ENCODE data around the gene MAB21L2. TPM values are rescaled to one million over a fixed set of nuclear protein-coding genes. Genes with fewer than 3 reads are reported as not detected.
A peak's percentile ranks its signal among the peaks of the same experiment; 100 is the strongest.

MAB21L2 gene
- total RNA-seq, 1 experiment from 2014 or later, result not detected

DNA sequence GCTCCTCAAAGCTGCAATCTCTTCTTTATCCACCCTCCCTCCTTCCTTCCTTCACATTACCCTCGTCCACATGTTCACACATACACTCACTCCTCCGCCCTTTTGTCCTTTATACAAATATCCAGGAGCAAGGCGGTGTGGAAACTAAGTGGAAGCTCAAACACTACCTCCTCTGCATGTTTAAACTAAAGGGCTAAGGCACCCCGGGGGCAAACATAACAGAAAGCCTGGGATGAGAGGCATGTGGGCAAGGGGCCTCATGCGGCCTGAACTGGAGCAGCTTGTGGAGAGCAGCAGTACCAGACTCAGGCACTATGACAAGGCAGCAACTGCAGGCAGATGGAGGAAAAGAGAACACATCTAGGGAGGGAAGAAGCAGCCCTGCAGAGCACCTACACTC is 9.5 kb downstream of the MAB21L2 start:
- Histone ChIP-seq H3K4me2 (ENCODE audit: insufficient read depth, insufficient read length, low read length) (peak overlapping the region; percentile 17), H3K4ac (ENCODE audit: low read depth, low read length) (no peak overlapping the region), H3K9ac (ENCODE audit: extremely low read depth, insufficient read length, low read length) (no peak overlapping the region), H4K5ac (ENCODE audit: insufficient read length, low read depth, low read length) (no peak overlapping the region), H4K20me1 (ENCODE audit: control insufficient read depth, insufficient read depth, insufficient read length) (no peaks in the 10 kb centered on the region), H3K14ac (ENCODE audit: insufficient read depth, low read length) (no peak overlapping the region), H3K79me1 (ENCODE audit: insufficient read depth, low read depth, low read length, poor library complexity, severe bottlenecking) (no peaks in the 10 kb centered on the region), H3K23me2 (ENCODE audit: insufficient read length, low read depth, low read length, poor library complexity, severe bottlenecking) (no peaks in the 10 kb centered on the region), H2AK5ac (ENCODE audit: insufficient read length, low read length) (no peak overlapping the region), H3K27ac (ENCODE audit: insufficient read length, low read depth, low read length) (no peak overlapping the region), H4K91ac (ENCODE audit: insufficient read length, low read depth, low read length) (no peak overlapping the region), H3K56ac (ENCODE audit: insufficient read length, low read depth, low read length) (no peak overlapping the region), H2AFZ (ENCODE audit: low read length) (no peak overlapping the region), H2BK20ac (ENCODE audit: low read depth, low read length, poor library complexity, severe bottlenecking) (no peak overlapping the region), H2BK5ac (ENCODE audit: insufficient read length, low read length) (no peak overlapping the region), H3K27me3 (ENCODE audit: insufficient read depth, low read length) (no peaks in the 10 kb centered on the region), H2BK12ac (ENCODE audit: insufficient read length, low read depth, low read length) (no peak overlapping the region), H2BK120ac (ENCODE audit: low read depth, low read length, poor library complexity, severe bottlenecking) (no peak overlapping the region), H3K23ac (ENCODE audit: insufficient read length, low read depth, low read length) (no peak overlapping the region), H3K18ac (ENCODE audit: insufficient read length, low read depth, low read length) (no peak overlapping the region), H2BK15ac (ENCODE audit: low read depth, low read length) (no peak overlapping the region), H3K79me2 (ENCODE audit: insufficient read depth, low read length) (no peaks in the 10 kb centered on the region), H4K8ac (replicated peaks; ENCODE audit: insufficient read length, low read depth, low read length) (no peak overlapping the region), H3K4me1 (ENCODE audit: insufficient read depth, low read length) (peaks cover 7% of the 10 kb centered on the region), H3K9me3 (ENCODE audit: control insufficient read depth, low read depth, low read length) (no peaks in the 10 kb centered on the region), H3T11ph (ENCODE audit: low read length) (no peak overlapping the region)
- peak overlapping the region; percentile 7 to 94 (median 50); a peak in 3 of 7 replicates for H3K27ac Mint-ChIP-seq
- H3K9me3 Mint-ChIP-seq, result no peaks in the 10 kb centered on the region
- peak; percentile 73 for DNase-seq
- WGBS (ENCODE audit: extremely low coverage, insufficient read length, low lambda C conversion rate), result 100% methylated on average over 2 of the region's 5 CpGs
- TF ChIP-seq, protein P1, sequence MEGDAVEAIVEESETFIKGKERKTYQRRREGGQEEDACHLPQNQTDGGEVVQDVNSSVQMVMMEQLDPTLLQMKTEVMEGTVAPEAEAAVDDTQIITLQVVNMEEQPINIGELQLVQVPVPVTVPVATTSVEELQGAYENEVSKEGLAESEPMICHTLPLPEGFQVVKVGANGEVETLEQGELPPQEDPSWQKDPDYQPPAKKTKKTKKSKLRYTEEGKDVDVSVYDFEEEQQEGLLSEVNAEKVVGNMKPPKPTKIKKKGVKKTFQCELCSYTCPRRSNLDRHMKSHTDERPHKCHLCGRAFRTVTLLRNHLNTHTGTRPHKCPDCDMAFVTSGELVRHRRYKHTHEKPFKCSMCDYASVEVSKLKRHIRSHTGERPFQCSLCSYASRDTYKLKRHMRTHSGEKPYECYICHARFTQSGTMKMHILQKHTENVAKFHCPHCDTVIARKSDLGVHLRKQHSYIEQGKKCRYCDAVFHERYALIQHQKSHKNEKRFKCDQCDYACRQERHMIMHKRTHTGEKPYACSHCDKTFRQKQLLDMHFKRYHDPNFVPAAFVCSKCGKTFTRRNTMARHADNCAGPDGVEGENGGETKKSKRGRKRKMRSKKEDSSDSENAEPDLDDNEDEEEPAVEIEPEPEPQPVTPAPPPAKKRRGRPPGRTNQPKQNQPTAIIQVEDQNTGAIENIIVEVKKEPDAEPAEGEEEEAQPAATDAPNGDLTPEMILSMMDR (conservative IDR thresholded peaks at IDR 0.05), result peak; percentile 33; the same call in 2 of the 3 replicates
- peaks cover 0 to 4% (median 0%) of the 10 kb centered on the region in 3 experiments; a peak in 2 of 7 replicates for H3K36me3 Mint-ChIP-seq (ENCODE audit: insufficient read depth in 1 of 3, low read depth in 3 of 3)
- H3K27me3 Mint-ChIP-seq (ENCODE audit: low read depth), result peaks cover 2% of the 10 kb centered on the region
- H3K4me3 Mint-ChIP-seq, result peak overlapping the region; percentile 42 to 55
- peaks cover 17 to 21% of the 10 kb centered on the region in 2 experiments for H3K4me1 Mint-ChIP-seq

Measured in H9 (cell line).